ENCODE data around the gene BNIP3.

DNA sequence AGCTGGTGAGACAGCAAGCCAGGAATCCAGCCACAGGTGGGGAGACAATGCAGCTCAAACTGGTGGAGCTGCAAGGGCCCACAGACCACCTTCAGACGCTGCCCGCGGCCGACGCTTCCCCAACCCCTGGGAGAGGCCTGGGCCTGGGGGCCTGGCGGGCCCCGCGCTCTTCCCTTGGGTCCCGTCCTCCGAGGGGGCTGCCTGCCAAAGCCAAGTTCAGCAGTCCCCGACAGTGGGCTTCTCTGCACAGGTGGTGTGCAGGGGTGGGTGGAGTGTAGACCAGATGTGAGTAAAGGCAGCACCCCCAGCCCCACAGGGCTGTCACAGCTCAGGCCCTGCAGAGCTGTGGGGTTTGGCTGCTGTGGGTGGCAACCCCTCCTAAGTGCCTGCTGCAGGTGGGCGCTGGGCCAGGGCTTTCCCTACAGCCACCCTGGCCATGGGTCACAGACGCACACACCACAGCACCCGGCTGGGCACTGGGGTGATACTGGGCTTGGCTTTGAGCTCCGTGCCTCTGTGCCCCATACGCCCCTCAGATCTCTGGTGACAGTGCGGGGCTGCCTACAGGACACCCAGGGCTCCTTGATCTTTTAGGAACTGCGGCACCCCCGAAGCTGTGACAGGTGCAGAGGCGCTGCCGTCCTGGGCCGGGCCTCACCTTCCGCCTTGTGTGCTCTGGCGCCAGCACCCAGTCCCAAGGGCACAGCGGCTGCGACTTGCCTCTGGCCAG, 20.5 kb downstream of the BNIP3 start:
- TF ChIP-seq, protein P1, sequence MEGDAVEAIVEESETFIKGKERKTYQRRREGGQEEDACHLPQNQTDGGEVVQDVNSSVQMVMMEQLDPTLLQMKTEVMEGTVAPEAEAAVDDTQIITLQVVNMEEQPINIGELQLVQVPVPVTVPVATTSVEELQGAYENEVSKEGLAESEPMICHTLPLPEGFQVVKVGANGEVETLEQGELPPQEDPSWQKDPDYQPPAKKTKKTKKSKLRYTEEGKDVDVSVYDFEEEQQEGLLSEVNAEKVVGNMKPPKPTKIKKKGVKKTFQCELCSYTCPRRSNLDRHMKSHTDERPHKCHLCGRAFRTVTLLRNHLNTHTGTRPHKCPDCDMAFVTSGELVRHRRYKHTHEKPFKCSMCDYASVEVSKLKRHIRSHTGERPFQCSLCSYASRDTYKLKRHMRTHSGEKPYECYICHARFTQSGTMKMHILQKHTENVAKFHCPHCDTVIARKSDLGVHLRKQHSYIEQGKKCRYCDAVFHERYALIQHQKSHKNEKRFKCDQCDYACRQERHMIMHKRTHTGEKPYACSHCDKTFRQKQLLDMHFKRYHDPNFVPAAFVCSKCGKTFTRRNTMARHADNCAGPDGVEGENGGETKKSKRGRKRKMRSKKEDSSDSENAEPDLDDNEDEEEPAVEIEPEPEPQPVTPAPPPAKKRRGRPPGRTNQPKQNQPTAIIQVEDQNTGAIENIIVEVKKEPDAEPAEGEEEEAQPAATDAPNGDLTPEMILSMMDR (IDR thresholded peaks at IDR 0.05) = no peak
- TF ChIP-seq EP300 (IDR thresholded peaks at IDR 0.05) (no peak), POLR2A (IDR thresholded peaks at IDR 0.05) (no peak), POLR2AphosphoS5 (IDR thresholded peaks at IDR 0.05) (no peak)

Data from upper lobe of left lung (tissue), 4 donors.